Measurements from ENCODE around the gene TAF4. TPM values are rescaled to one million over a fixed set of nuclear protein-coding genes. Genes with fewer than 3 reads are reported as not detected.
A peak's percentile ranks its signal among the peaks of the same experiment; 100 is the strongest.

The TAF4 gene
- total and polyA plus RNA-seq, 2 of the 13 experiments (the other 11 are each of a cell fraction or from before 2014, with no cell fraction given) = 5.9 to 12.0 TPM

- TF ChIP-seq, protein P1, sequence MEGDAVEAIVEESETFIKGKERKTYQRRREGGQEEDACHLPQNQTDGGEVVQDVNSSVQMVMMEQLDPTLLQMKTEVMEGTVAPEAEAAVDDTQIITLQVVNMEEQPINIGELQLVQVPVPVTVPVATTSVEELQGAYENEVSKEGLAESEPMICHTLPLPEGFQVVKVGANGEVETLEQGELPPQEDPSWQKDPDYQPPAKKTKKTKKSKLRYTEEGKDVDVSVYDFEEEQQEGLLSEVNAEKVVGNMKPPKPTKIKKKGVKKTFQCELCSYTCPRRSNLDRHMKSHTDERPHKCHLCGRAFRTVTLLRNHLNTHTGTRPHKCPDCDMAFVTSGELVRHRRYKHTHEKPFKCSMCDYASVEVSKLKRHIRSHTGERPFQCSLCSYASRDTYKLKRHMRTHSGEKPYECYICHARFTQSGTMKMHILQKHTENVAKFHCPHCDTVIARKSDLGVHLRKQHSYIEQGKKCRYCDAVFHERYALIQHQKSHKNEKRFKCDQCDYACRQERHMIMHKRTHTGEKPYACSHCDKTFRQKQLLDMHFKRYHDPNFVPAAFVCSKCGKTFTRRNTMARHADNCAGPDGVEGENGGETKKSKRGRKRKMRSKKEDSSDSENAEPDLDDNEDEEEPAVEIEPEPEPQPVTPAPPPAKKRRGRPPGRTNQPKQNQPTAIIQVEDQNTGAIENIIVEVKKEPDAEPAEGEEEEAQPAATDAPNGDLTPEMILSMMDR (CRISPR knock-in tag; IDR thresholded peaks at IDR 0.05) = no peak
- TF ChIP-seq NFE2L2 (IDR thresholded peaks at IDR 0.05; ENCODE audit: low read length) = no peak
- no peak for TF ChIP-seq POLR2G (IDR thresholded peaks at IDR 0.05; ENCODE audit: low read depth, low read length)
- TF ChIP-seq HDAC6 (IDR thresholded peaks at IDR 0.05; ENCODE audit: low read depth, low read length) = no peak
- TF ChIP-seq, protein P2, sequence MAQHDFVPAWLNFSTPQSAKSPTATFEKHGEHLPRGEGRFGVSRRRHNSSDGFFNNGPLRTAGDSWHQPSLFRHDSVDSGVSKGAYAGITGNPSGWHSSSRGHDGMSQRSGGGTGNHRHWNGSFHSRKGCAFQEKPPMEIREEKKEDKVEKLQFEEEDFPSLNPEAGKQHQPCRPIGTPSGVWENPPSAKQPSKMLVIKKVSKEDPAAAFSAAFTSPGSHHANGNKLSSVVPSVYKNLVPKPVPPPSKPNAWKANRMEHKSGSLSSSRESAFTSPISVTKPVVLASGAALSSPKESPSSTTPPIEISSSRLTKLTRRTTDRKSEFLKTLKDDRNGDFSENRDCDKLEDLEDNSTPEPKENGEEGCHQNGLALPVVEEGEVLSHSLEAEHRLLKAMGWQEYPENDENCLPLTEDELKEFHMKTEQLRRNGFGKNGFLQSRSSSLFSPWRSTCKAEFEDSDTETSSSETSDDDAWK (CRISPR knock-in tag; IDR thresholded peaks at IDR 0.05) = no peak
- TF ChIP-seq, protein P3, sequence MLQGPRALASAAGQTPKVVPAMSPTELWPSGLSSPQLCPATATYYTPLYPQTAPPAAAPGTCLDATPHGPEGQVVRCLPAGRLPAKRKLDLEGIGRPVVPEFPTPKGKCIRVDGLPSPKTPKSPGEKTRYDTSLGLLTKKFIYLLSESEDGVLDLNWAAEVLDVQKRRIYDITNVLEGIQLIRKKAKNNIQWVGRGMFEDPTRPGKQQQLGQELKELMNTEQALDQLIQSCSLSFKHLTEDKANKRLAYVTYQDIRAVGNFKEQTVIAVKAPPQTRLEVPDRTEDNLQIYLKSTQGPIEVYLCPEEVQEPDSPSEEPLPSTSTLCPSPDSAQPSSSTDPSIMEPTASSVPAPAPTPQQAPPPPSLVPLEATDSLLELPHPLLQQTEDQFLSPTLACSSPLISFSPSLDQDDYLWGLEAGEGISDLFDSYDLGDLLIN (CRISPR knock-in tag; IDR thresholded peaks at IDR 0.05; ENCODE audit: borderline replicate concordance) = peak; percentile 94; the same call in 1 of the 2 replicates
- peak; percentile 97 for TF ChIP-seq ZBTB42 (CRISPR knock-in tag; IDR thresholded peaks at IDR 0.05)
- no peak for TF ChIP-seq POLR2A (IDR thresholded peaks at IDR 0.05; ENCODE audit: insufficient read depth in 1 of 2, low read depth in 2 of 2, low read length in 2 of 2)
- TF ChIP-seq NCOA5 (CRISPR knock-in tag; IDR thresholded peaks at IDR 0.05) = no peak
- TF ChIP-seq, protein P4, sequence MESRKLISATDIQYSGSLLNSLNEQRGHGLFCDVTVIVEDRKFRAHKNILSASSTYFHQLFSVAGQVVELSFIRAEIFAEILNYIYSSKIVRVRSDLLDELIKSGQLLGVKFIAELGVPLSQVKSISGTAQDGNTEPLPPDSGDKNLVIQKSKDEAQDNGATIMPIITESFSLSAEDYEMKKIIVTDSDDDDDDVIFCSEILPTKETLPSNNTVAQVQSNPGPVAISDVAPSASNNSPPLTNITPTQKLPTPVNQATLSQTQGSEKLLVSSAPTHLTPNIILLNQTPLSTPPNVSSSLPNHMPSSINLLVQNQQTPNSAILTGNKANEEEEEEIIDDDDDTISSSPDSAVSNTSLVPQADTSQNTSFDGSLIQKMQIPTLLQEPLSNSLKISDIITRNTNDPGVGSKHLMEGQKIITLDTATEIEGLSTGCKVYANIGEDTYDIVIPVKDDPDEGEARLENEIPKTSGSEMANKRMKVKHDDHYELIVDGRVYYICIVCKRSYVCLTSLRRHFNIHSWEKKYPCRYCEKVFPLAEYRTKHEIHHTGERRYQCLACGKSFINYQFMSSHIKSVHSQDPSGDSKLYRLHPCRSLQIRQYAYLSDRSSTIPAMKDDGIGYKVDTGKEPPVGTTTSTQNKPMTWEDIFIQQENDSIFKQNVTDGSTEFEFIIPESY (CRISPR knock-in tag; IDR thresholded peaks at IDR 0.05) = no peak
- peak; percentile 89 for TF ChIP-seq ZNF740 (CRISPR knock-in tag; IDR thresholded peaks at IDR 0.05)
- peak; percentile 90; the same call in 1 of the 2 replicates for TF ChIP-seq ZNF768 (CRISPR knock-in tag; IDR thresholded peaks at IDR 0.05)
- no peak for TF ChIP-seq USF2 (IDR thresholded peaks at IDR 0.05; ENCODE audit: low read depth, low read length)
- TF ChIP-seq USF2 (CRISPR knock-in tag; IDR thresholded peaks at IDR 0.05; ENCODE audit: borderline replicate concordance) = no peak
- TF ChIP-seq NR2F1 (CRISPR knock-in tag; IDR thresholded peaks at IDR 0.05) = peak in 1 of 2 experiments; percentile 46; a peak in 1 of 4 replicates
- peak; percentile 88; the same call in 1 of the 2 replicates for TF ChIP-seq ZBTB8A (CRISPR knock-in tag; IDR thresholded peaks at IDR 0.05; ENCODE audit: borderline replicate concordance, low read depth)
- TF ChIP-seq, protein P5, sequence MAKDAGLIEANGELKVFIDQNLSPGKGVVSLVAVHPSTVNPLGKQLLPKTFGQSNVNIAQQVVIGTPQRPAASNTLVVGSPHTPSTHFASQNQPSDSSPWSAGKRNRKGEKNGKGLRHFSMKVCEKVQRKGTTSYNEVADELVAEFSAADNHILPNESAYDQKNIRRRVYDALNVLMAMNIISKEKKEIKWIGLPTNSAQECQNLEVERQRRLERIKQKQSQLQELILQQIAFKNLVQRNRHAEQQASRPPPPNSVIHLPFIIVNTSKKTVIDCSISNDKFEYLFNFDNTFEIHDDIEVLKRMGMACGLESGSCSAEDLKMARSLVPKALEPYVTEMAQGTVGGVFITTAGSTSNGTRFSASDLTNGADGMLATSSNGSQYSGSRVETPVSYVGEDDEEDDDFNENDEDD (CRISPR knock-in tag; IDR thresholded peaks at IDR 0.05; ENCODE audit: borderline replicate concordance) = peak; percentile 42; the same call in 1 of the 2 replicates
Observed at GRCh38 chr20:61951695-61952533, 113.8 kb downstream of the TAF4 start (continued).

All from HepG2 (cell line).